HepG2 (cell line): ENCODE data around the gene POLE4. TPM values are rescaled to one million over a fixed set of nuclear protein-coding genes. Genes with fewer than 3 reads are reported as not detected.

Experiments
- CTCF ChIP-seq: sonication (generic); formaldehyde crosslinking; IDR thresholded peaks from 2 replicates; pipeline ENCODE4 v1.5.0; 2020; ENCODE audit warnings: mild to moderate bottlenecking, missing genetic modification reagents, moderate library complexity
- FOSL2 ChIP-seq: sonication (generic); formaldehyde crosslinking; IDR thresholded peaks from 2 replicates; pipeline ENCODE4 v1.4.0; 2020; ENCODE audit warnings: missing genetic modification reagents
- FOXA3 ChIP-seq: IDR thresholded peaks from 2 replicates; pipeline ENCODE4 v1.6.1; 2016; ENCODE audit warnings: missing genetic modification reagents, missing compliant biosample characterization
- GABPA ChIP-seq, 2 experiments: IDR thresholded peaks; 2 replicates each; pipeline ENCODE4 v1.6.1; 2011 to 2016; ENCODE audit warnings: low read depth in 2 of 2, low read length in 1 of 2, missing biosample characterization in 1 of 2, missing genetic modification characterization in 1 of 2
- HHEX ChIP-seq: IDR thresholded peaks from 2 replicates; pipeline ENCODE4 v1.6.1; 2016; ENCODE audit warnings: control low read depth
- HIVEP1 ChIP-seq: sonication (generic); formaldehyde crosslinking; IDR thresholded peaks from 2 replicates; pipeline ENCODE4 v1.4.0; 2020; ENCODE audit warnings: mild to moderate bottlenecking, missing genetic modification reagents
- HNF1B ChIP-seq: sonication (generic); formaldehyde crosslinking; IDR thresholded peaks from 2 replicates; pipeline ENCODE4 v1.5.1; 2020; ENCODE audit warnings: mild to moderate bottlenecking, moderate library complexity, missing genetic modification reagents
- HNRNPLL ChIP-seq: fragments of 200-400 bp; formaldehyde crosslinking; IDR thresholded peaks from 2 replicates; pipeline ENCODE4 v1.6.1; 2017; ENCODE audit warnings: mild to moderate bottlenecking, low read depth, low read length; ENCODE audit not compliant: poor library complexity, severe bottlenecking
- KDM2A ChIP-seq: sonication (generic); formaldehyde crosslinking; IDR thresholded peaks from 2 replicates; pipeline ENCODE4 v1.4.0; 2020; ENCODE audit warnings: low read depth, missing genetic modification reagents, borderline replicate concordance
- NFKBIZ ChIP-seq: IDR thresholded peaks from 2 replicates; pipeline ENCODE4 v1.6.1; 2018; ENCODE audit warnings: missing genetic modification reagents, missing compliant biosample characterization
- SALL2 ChIP-seq: sonication (generic); formaldehyde crosslinking; IDR thresholded peaks from 2 replicates; pipeline ENCODE4 v1.8.1; 2023; ENCODE audit warnings: mild to moderate bottlenecking, missing genetic modification reagents, inconsistent platforms
- SMAD1 ChIP-seq: sonication (generic); formaldehyde crosslinking; IDR thresholded peaks from 2 replicates; pipeline ENCODE4 v1.4.0; 2020; ENCODE audit warnings: missing genetic modification reagents, low read depth, mild to moderate bottlenecking, borderline replicate concordance
- WIZ ChIP-seq: sonication (generic); formaldehyde crosslinking; IDR thresholded peaks from 2 replicates; pipeline ENCODE4 v1.5.1; 2020; ENCODE audit warnings: mild to moderate bottlenecking, missing genetic modification reagents
- YEATS4 ChIP-seq: sonication (generic); formaldehyde crosslinking; IDR thresholded peaks from 2 replicates; pipeline ENCODE4 v1.4.0; 2020; ENCODE audit warnings: missing genetic modification reagents, borderline replicate concordance
- ZFX ChIP-seq: sonication (generic); formaldehyde crosslinking; IDR thresholded peaks from 2 replicates; pipeline ENCODE4 v1.4.0; 2020; ENCODE audit warnings: mild to moderate bottlenecking, low read depth, missing genetic modification reagents, moderate library complexity
- ZHX1 ChIP-seq: sonication (generic); formaldehyde crosslinking; IDR thresholded peaks from 2 replicates; pipeline ENCODE4 v1.8.1; 2022; ENCODE audit warnings: low read depth, mild to moderate bottlenecking, missing genetic modification reagents
- ZNF337 ChIP-seq: sonication (generic); formaldehyde crosslinking; IDR thresholded peaks from 2 replicates; pipeline ENCODE4 v1.5.1; 2020; ENCODE audit warnings: missing genetic modification reagents, low read depth, mild to moderate bottlenecking, borderline replicate concordance
- ZNF484 ChIP-seq: sonication (generic); formaldehyde crosslinking; IDR thresholded peaks from 2 replicates; pipeline ENCODE4 v1.5.1; 2020; ENCODE audit warnings: mild to moderate bottlenecking, low read depth, missing genetic modification reagents, borderline replicate concordance
- ZNF780A ChIP-seq: sonication (generic); formaldehyde crosslinking; IDR thresholded peaks from 2 replicates; pipeline ENCODE4 v1.8.0; 2022; ENCODE audit warnings: mild to moderate bottlenecking, missing genetic modification reagents, moderate library complexity
- ZNF839 ChIP-seq: sonication (generic); formaldehyde crosslinking; IDR thresholded peaks from 2 replicates; pipeline ENCODE4 v1.4.0; 2020; ENCODE audit warnings: missing genetic modification reagents, mild to moderate bottlenecking, borderline replicate concordance
- ZNF878 ChIP-seq: sonication (generic); formaldehyde crosslinking; IDR thresholded peaks from 2 replicates; pipeline ENCODE4 v1.8.1; 2023; ENCODE audit warnings: mild to moderate bottlenecking, missing genetic modification reagents, moderate library complexity
- polyA plus RNA-seq, 8 experiments: library from polyadenylated mRNA; depleted of rRNA in 3 of 8; stranded (reverse) in 7 of 8; unstranded in 1 of 8; fragments of >200 nt; fragmentation: Illumina TruSeq in 4 of 8; extraction: Trizol in 4 of 8; gene quantifications; 2 replicates each; pipeline versions ENCODE4 v1.2.1 to v1.2.3, GENCODE V29; 2011 to 2016; ENCODE audit warnings: low read depth in 4 of 8, missing spikeins in 1 of 8, mixed read lengths in 1 of 8; ENCODE audit not compliant: insufficient read depth in 1 of 8
- total RNA-seq, 5 experiments: library from RNA; depleted of rRNA; stranded (reverse); fragments of >200 nt; fragmentation: Illumina TruSeq; extraction: Trizol; gene quantifications; 2 replicates each; pipeline ENCODE4 v1.2.3, GENCODE V29; 2016; ENCODE audit warnings: low read depth in 1 of 5

The POLE4 gene
- total and polyA plus RNA-seq, 2 of the 13 experiments (the other 11 are each of a cell fraction or from before 2014, with no cell fraction given), result 106 to 116 TPM

GRCh38 chr2:74919827-74920226, 38.6 kb upstream of the POLE4 start (continued):
- peak; percentile 77; the same call in 1 of the 2 replicates for TF ChIP-seq ZHX1 (CRISPR knock-in tag)
- TF ChIP-seq NFKBIZ (CRISPR knock-in tag), result no peak
- TF ChIP-seq ZNF484 (CRISPR knock-in tag), result no peak
- no peak for TF ChIP-seq ZNF878 (CRISPR knock-in tag)
- TF ChIP-seq HNRNPLL, result peak; percentile 53
- TF ChIP-seq FOSL2 (CRISPR knock-in tag), result 0 out of 2 replicates have a peak, but pooled peaks have one; percentile 17
- 0 out of 2 replicates have a peak, but pooled peaks have one; percentile 6 for TF ChIP-seq FOXA3 (CRISPR knock-in tag)
- peak; percentile 91 for TF ChIP-seq CTCF (CRISPR knock-in tag)
- TF ChIP-seq SMAD1 (CRISPR knock-in tag), result no peak
- TF ChIP-seq ZNF839 (CRISPR knock-in tag), result 0 out of 2 replicates have a peak, but pooled peaks have one; percentile 14
- no peak for TF ChIP-seq ZNF780A (CRISPR knock-in tag)
- 0 out of 2 replicates have a peak, but pooled peaks have one; percentile 28 for TF ChIP-seq YEATS4 (CRISPR knock-in tag)
- no peak for TF ChIP-seq ZNF337
- TF ChIP-seq WIZ (CRISPR knock-in tag), result no peak
- TF ChIP-seq ZFX (CRISPR knock-in tag), result 0 out of 2 replicates have a peak, but pooled peaks have one; percentile 12
- TF ChIP-seq HHEX (CRISPR knock-in tag), result no peak
- no peak for TF ChIP-seq GABPA (IDR thresholded peaks at IDR 0.05; ENCODE audit: low read depth, low read length)
- 0 out of 2 replicates have a peak, but pooled peaks have one; percentile 16 for TF ChIP-seq GABPA (CRISPR knock-in tag; IDR thresholded peaks at IDR 0.05; ENCODE audit: low read depth)
- 0 out of 2 replicates have a peak, but pooled peaks have one; percentile 50 for TF ChIP-seq SALL2 (CRISPR knock-in tag)
- peak; percentile 38 for TF ChIP-seq HNF1B (CRISPR knock-in tag)
- peak; percentile 74 for TF ChIP-seq KDM2A (CRISPR knock-in tag)
- TF ChIP-seq HIVEP1 (CRISPR knock-in tag), result no peak
